GM18951 (cell line): ENCODE data around the gene RTEL1.
"Not testable (repeated sequence)": the region's sequence is repeated elsewhere in the genome, so short reads cannot be mapped to it uniquely, and the experiment has no call there.

Source experiments
- POLR2A ChIP-seq: IDR thresholded peaks from 4 replicates; pipeline ENCODE4 v1.6.1; 2011; ENCODE audit warnings: mild to moderate bottlenecking; ENCODE audit not compliant: insufficient read length, insufficient read depth; ENCODE audit errors: extremely low read depth
- in situ Hi-C: fragments of 300-500 bp; cut with MboI; formaldehyde crosslinking; loops from one replicate; pipeline ENCODE4 v1.12.0; 2022; ENCODE audit warnings: low sequenced_read_pairs, mixed read lengths, inconsistent platforms; ENCODE audit not compliant: unreplicated experiment

RTEL1 gene

GRCh38 chr20:63622732-63623131 is 35.4 kb upstream of the RTEL1 start:
- TF ChIP-seq POLR2A, result no peak
- in situ Hi-C loops, result no loop called here

- in situ Hi-C loops, result no loop called here
- TF ChIP-seq POLR2A, result no peak
Measured at GRCh38 chr20:63624486-63624885, 33.6 kb upstream of the RTEL1 start.

- in situ Hi-C loops, result no loop called here
- TF ChIP-seq POLR2A, result no peak
Measured at GRCh38 chr20:63625771-63626423, 32.2 kb upstream of the RTEL1 start.

GRCh38 chr20:63626424-63627128 is 31.5 kb upstream of the RTEL1 start, which contains the start of gene GMEB2:
Gene GMEB2, minus strand, starts transcription at chr20:63627101. Its CDS starts 7,704 bp downstream, at chr20:63619397.
- TF ChIP-seq POLR2A, result peak; percentile 71
- in situ Hi-C loops, result no loop called here

GRCh38 chr20:63627129-63627750 is 30.9 kb upstream of the RTEL1 start:
- TF ChIP-seq POLR2A, result peak; percentile 92
- in situ Hi-C loops, result no loop called here

- TF ChIP-seq POLR2A, result no peak
- in situ Hi-C loops, result no loop called here
Measured at GRCh38 chr20:63627751-63628245, 30.3 kb upstream of the RTEL1 start.

GRCh38 chr20:63628246-63628975 is 29.7 kb upstream of the RTEL1 start:
- TF ChIP-seq POLR2A, result peak; percentile 53
- in situ Hi-C loops, result no loop called here

- in situ Hi-C loops, result not testable (repeated sequence)
Measured at GRCh38 chr20:63630956-63631355, 27.2 kb upstream of the RTEL1 start.

- in situ Hi-C loops, result not testable (repeated sequence)
Measured at GRCh38 chr20:63631426-63631825, 26.7 kb upstream of the RTEL1 start.

- in situ Hi-C loops, result no loop called here
- TF ChIP-seq POLR2A, result no peak
Measured at GRCh38 chr20:63633732-63634131, 24.4 kb upstream of the RTEL1 start.

- in situ Hi-C loops, result no loop called here
- no peak for TF ChIP-seq POLR2A
Measured at GRCh38 chr20:63635431-63636141, 22.5 kb upstream of the RTEL1 start.

- no peak for TF ChIP-seq POLR2A
- in situ Hi-C loops, result no loop called here
Measured at GRCh38 chr20:63636752-63637628, 21.1 kb upstream of the RTEL1 start.
